ENCODE results near the gene ANKRD13A.
"Not testable (repeated sequence)": the region's sequence is repeated elsewhere in the genome, so short reads cannot be mapped to it uniquely, and the experiment has no call there.

ANKRD13A gene

GRCh38 chr12:110050927-110051326 lies 51.7 kb downstream of the ANKRD13A start:
- no peak for TF ChIP-seq CTCF (IDR thresholded peaks at IDR 0.05; ENCODE audit: insufficient read depth, low read depth, low read length, missing control alignments)
- no peak overlapping the region for H3K4me3 ChIP-seq (ENCODE audit: low read depth, low read length)
- DNase-seq (ENCODE audit: low read depth) = no peak

GRCh38 chr12:110055375-110056352 lies 56.4 kb downstream of the ANKRD13A start:
- not testable (repeated sequence) for DNase-seq (ENCODE audit: low read depth)

GRCh38 chr12:110056643-110057042 lies 57.4 kb downstream of the ANKRD13A start:
- not testable (repeated sequence) for DNase-seq (ENCODE audit: low read depth); H3K4me3 ChIP-seq (ENCODE audit: low read depth, low read length)

More at GRCh38 chr12:110055375-110056352, 56.4 kb downstream of the ANKRD13A start:
- not testable (repeated sequence) for H3K4me3 ChIP-seq (ENCODE audit: low read depth, low read length)

- no peak for TF ChIP-seq CTCF (IDR thresholded peaks at IDR 0.05; ENCODE audit: insufficient read depth, low read depth, low read length, missing control alignments)
- H3K4me3 ChIP-seq (ENCODE audit: low read depth, low read length) = no peak overlapping the region
- no peak for DNase-seq (ENCODE audit: low read depth)
These were observed 59.8 kb downstream of the ANKRD13A start for GRCh38 chr12:110058875-110059615.

GRCh38 chr12:110059651-110060000 lies 60.4 kb downstream of the ANKRD13A start:
- no peak for DNase-seq (ENCODE audit: low read depth)
- H3K4me3 ChIP-seq (ENCODE audit: low read depth, low read length) = no peak overlapping the region
- TF ChIP-seq CTCF (IDR thresholded peaks at IDR 0.05; ENCODE audit: insufficient read depth, low read depth, low read length, missing control alignments) = no peak

- no peak for TF ChIP-seq CTCF (IDR thresholded peaks at IDR 0.05; ENCODE audit: insufficient read depth, low read depth, low read length, missing control alignments)
- H3K4me3 ChIP-seq (ENCODE audit: low read depth, low read length) = no peak overlapping the region
- no peak for DNase-seq (ENCODE audit: low read depth)
These were observed 63.0 kb downstream of the ANKRD13A start for GRCh38 chr12:110062241-110062640.

- H3K4me3 ChIP-seq (ENCODE audit: low read depth, low read length) = no peak overlapping the region
- DNase-seq (ENCODE audit: low read depth) = peak; percentile 48
- TF ChIP-seq CTCF (IDR thresholded peaks at IDR 0.05; ENCODE audit: insufficient read depth, low read depth, low read length, missing control alignments) = no peak
These were observed 66.3 kb downstream of the ANKRD13A start for GRCh38 chr12:110065540-110065939.
